ENCODE data around the gene CHRM5. TPM values are rescaled to one million over a fixed set of nuclear protein-coding genes. Genes with fewer than 3 reads are reported as not detected.

The CHRM5 gene
- total RNA-seq, 4 donors from 2014 or later: not detected

- 82 to 90% methylated on average over 2 of the region's 2 CpGs for WGBS, 2 donors
- TF ChIP-seq, protein P1, sequence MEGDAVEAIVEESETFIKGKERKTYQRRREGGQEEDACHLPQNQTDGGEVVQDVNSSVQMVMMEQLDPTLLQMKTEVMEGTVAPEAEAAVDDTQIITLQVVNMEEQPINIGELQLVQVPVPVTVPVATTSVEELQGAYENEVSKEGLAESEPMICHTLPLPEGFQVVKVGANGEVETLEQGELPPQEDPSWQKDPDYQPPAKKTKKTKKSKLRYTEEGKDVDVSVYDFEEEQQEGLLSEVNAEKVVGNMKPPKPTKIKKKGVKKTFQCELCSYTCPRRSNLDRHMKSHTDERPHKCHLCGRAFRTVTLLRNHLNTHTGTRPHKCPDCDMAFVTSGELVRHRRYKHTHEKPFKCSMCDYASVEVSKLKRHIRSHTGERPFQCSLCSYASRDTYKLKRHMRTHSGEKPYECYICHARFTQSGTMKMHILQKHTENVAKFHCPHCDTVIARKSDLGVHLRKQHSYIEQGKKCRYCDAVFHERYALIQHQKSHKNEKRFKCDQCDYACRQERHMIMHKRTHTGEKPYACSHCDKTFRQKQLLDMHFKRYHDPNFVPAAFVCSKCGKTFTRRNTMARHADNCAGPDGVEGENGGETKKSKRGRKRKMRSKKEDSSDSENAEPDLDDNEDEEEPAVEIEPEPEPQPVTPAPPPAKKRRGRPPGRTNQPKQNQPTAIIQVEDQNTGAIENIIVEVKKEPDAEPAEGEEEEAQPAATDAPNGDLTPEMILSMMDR (IDR thresholded peaks at IDR 0.05): no peak
- TF ChIP-seq POLR2A (IDR thresholded peaks at IDR 0.05): no peak
- intact Hi-C loops (cut with DNase I): no loop called here
- no peaks in the 10 kb centered on the region for H3K4me1 ChIP-seq
- DNase-seq: no peak
- H3K27me3 ChIP-seq: no peaks in the 10 kb centered on the region
- peaks cover 0 to 8% (median 0%) of the 10 kb centered on the region in 3 donors for H3K36me3 ChIP-seq
- no peak overlapping the region for H3K4me3 ChIP-seq
- no peak overlapping the region for H3K27ac ChIP-seq
- no peaks in the 10 kb centered on the region for H3K9me3 ChIP-seq
Measured at GRCh38 chr15:34006381-34006780, 38.1 kb downstream of the CHRM5 start.

DNA sequence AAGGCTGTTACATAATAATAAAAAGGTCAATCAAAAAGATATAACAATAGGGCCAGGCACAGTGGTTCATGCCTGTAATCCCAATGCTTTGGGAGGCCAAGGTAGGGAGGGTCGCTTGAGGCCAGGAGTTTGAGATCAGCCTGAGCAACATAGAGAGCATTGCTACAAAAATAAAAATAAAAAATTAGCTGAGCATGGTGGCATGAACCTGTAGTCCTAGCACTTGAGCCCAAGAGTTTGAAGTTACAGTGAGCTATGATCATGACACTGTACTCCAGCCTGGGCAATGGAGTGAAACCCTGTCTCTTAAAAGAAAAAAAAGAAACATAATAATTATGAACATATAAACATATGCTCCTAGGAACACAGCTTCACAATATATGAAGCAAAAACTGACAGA, 41.4 kb downstream of the CHRM5 start:
- intact Hi-C loops (cut with DNase I): no loop called here
- WGBS, 2 donors: 96 to 100% methylated on average over 1 of the region's 1 CpG
- Histone ChIP-seq H3K27me3 (no peaks in the 10 kb centered on the region), H3K4me1 (no peaks in the 10 kb centered on the region), H3K36me3 (no peaks in the 10 kb centered on the region), H3K4me3 (no peak overlapping the region), H3K9me3 (no peaks in the 10 kb centered on the region), H3K27ac (no peak overlapping the region)
- DNase-seq: no peak
- TF ChIP-seq, protein P1 (IDR thresholded peaks at IDR 0.05): no peak
- TF ChIP-seq POLR2A (IDR thresholded peaks at IDR 0.05): no peak

- Histone ChIP-seq H3K9me3 (no peaks in the 10 kb centered on the region), H3K4me3 (no peak overlapping the region), H3K36me3 (no peaks in the 10 kb centered on the region), H3K4me1 (no peaks in the 10 kb centered on the region), H3K27ac (no peak overlapping the region), H3K27me3 (no peaks in the 10 kb centered on the region)
- 90 to 92% methylated on average over 5 of the region's 5 CpGs for WGBS, 2 donors
- no peak for DNase-seq
- intact Hi-C loops (cut with DNase I): no loop called here
- TF ChIP-seq, protein P1 (IDR thresholded peaks at IDR 0.05): no peak
- TF ChIP-seq POLR2A (IDR thresholded peaks at IDR 0.05): no peak
Measured at GRCh38 chr15:34010921-34011320, 42.6 kb downstream of the CHRM5 start.

DNA sequence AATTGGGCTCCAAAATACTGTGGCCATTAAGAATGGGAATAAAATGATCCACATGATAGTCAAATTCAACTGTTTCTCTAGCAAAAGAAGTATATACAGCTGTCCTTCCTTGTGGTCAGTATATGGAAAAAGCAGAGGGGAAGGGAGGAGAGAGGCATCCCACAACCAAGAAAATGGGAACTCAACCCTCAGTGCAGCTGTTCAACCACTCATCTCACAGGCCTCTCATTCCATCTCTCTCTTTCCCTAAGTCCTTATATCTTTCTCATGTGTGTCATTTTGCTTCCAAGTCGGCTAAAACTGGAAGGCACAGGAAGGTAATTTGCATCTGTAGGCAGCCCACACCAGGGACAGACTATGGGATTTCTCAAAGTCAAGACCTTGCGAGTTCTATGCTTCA, 43.2 kb downstream of the CHRM5 start:
- H3K4me1 ChIP-seq: no peaks in the 10 kb centered on the region
- no peaks in the 10 kb centered on the region for H3K9me3 ChIP-seq
- no peak for TF ChIP-seq POLR2A (IDR thresholded peaks at IDR 0.05)
- TF ChIP-seq, protein P1 (IDR thresholded peaks at IDR 0.05): no peak
- no peak for DNase-seq
- intact Hi-C loops (cut with DNase I): no loop called here
- WGBS, 2 donors: 81 to 91% methylated on average over 2 of the region's 2 CpGs
- no peaks in the 10 kb centered on the region for H3K36me3 ChIP-seq
- no peak overlapping the region for H3K27ac ChIP-seq
- H3K27me3 ChIP-seq: no peaks in the 10 kb centered on the region
- no peak overlapping the region for H3K4me3 ChIP-seq

- Histone ChIP-seq H3K36me3 (no peaks in the 10 kb centered on the region), H3K4me1 (no peaks in the 10 kb centered on the region), H3K27ac (no peak overlapping the region), H3K27me3 (no peaks in the 10 kb centered on the region), H3K4me3 (no peak overlapping the region), H3K9me3 (no peaks in the 10 kb centered on the region)
- TF ChIP-seq, protein P1 (IDR thresholded peaks at IDR 0.05): no peak
- TF ChIP-seq POLR2A (IDR thresholded peaks at IDR 0.05): no peak
- no peak for DNase-seq
- WGBS, 2 donors: 90 to 93% methylated on average over 4 of the region's 4 CpGs
- intact Hi-C loops (cut with DNase I): no loop called here
Measured at GRCh38 chr15:34012461-34013028, 44.2 kb downstream of the CHRM5 start.

All from esophagus squamous epithelium (tissue), 5 donors.